ENCODE measurements around the gene ERCC6L2.

- TF ChIP-seq CTCF (IDR thresholded peaks at IDR 0.05 in 2 of 3, conservative IDR thresholded peaks at IDR 0.05 in 1 of 3; ENCODE audit: control insufficient read depth in 2 of 3, extremely low read depth in 1 of 3, insufficient read depth in 1 of 3, low read depth in 3 of 3, low read length in 3 of 3) (no peak), POLR2AphosphoS5 (IDR thresholded peaks at IDR 0.05; ENCODE audit: low read length) (no peak), EP300 (IDR thresholded peaks at IDR 0.05; ENCODE audit: borderline replicate concordance in 1 of 2, control insufficient read depth in 1 of 2, low read depth in 2 of 2, low read length in 2 of 2) (no peak), MAX (IDR thresholded peaks at IDR 0.05; ENCODE audit: low read depth, low read length) (no peak), TARDBP (IDR thresholded peaks at IDR 0.05; ENCODE audit: borderline replicate concordance) (no peak), RCOR1 (conservative IDR thresholded peaks at IDR 0.05; ENCODE audit: low read depth, low read length) (no peak), HDGF (IDR thresholded peaks at IDR 0.05) (no peak), FOXM1 (IDR thresholded peaks at IDR 0.05; ENCODE audit: low read depth, low read length) (no peak), POLR2A (IDR thresholded peaks at IDR 0.05; ENCODE audit: low read depth, low read length) (no peak), CHD2 (IDR thresholded peaks at IDR 0.05; ENCODE audit: borderline replicate concordance, low read depth, low read length) (no peak), CREB1 (IDR thresholded peaks at IDR 0.05; ENCODE audit: low read depth) (no peak), PRDM15 (CRISPR knock-in tag; IDR thresholded peaks at IDR 0.05) (no peak), USF2 (IDR thresholded peaks at IDR 0.05; ENCODE audit: borderline replicate concordance, low read depth, low read length) (no peak)
Observed at GRCh38 chr9:95966306-95966705, 90.8 kb downstream of the ERCC6L2 start.

Data from GM12878 (cell line).